NCI-H128 (cell line): ENCODE data around the gene ASB1.

Experiments used
- DNase-seq: peaks from one replicate; lab custom pipeline; 2025; ENCODE audit not compliant: unreplicated experiment; lab: John Stamatoyannopoulos, UW

The ASB1 gene

GRCh38 chr2:238489896-238490295 lies 63.2 kb downstream of the ASB1 start:
- no peak for DNase-seq

- no peak for DNase-seq
Measured at GRCh38 chr2:238492840-238493239, 66.1 kb downstream of the ASB1 start.

GRCh38 chr2:238493411-238493810 lies 66.7 kb downstream of the ASB1 start:
- DNase-seq = no peak

GRCh38 chr2:238493880-238494572 lies 67.3 kb downstream of the ASB1 start:
- DNase-seq = no peak

- DNase-seq = no peak
Measured at GRCh38 chr2:238494573-238494961, 67.8 kb downstream of the ASB1 start.

GRCh38 chr2:238495422-238495821 lies 68.7 kb downstream of the ASB1 start:
- no peak for DNase-seq

- no peak for DNase-seq
Measured at GRCh38 chr2:238496756-238497609, 70.3 kb downstream of the ASB1 start.

GRCh38 chr2:238497610-238498005 lies 70.9 kb downstream of the ASB1 start:
- DNase-seq = no peak

GRCh38 chr2:238498188-238498587 lies 71.5 kb downstream of the ASB1 start:
- no peak for DNase-seq

- no peak for DNase-seq
Measured at GRCh38 chr2:238498691-238499295, 72.1 kb downstream of the ASB1 start.

- no peak for DNase-seq
Measured at GRCh38 chr2:238499731-238500580, 73.2 kb downstream of the ASB1 start.

- no peak for DNase-seq
Measured at GRCh38 chr2:238501311-238501710, 74.6 kb downstream of the ASB1 start.
